Body of pancreas (tissue), 4 donors: ENCODE results near the gene EIF2B1.

Experiments
- CTCF ChIP-seq, 7 experiments: fragments of 450-650 bp in 4 of 7; fragments of 200-600 bp in 3 of 7; sonication (generic) in 3 of 7; IDR thresholded peaks; one replicate each; pipeline ENCODE4 v1.5.1; 2016 to 2019; ENCODE audit warnings: antibody characterized with exemption in 7 of 7
- POLR2A ChIP-seq, 3 donors: fragments of 450-650 bp; IDR thresholded peaks; one replicate each; pipeline ENCODE4 v1.6.1; 2016; ENCODE audit warnings: antibody characterized with exemption in 3 of 3, mild to moderate bottlenecking in 2 of 3

- TF ChIP-seq POLR2A (IDR thresholded peaks at IDR 0.05) (no peak), CTCF (IDR thresholded peaks at IDR 0.05) (no peak)
Measured at GRCh38 chr12:123591702-123592481, 41.6 kb downstream of the EIF2B1 start.
